ENCODE data around the gene ACSM2A.
"Not testable (repeated sequence)": the region's sequence is repeated elsewhere in the genome, so short reads cannot be mapped to it uniquely, and the experiment has no call there.

- not testable (repeated sequence) for TF ChIP-seq POLR2A (IDR thresholded peaks at IDR 0.05)
- TF ChIP-seq, protein P1, sequence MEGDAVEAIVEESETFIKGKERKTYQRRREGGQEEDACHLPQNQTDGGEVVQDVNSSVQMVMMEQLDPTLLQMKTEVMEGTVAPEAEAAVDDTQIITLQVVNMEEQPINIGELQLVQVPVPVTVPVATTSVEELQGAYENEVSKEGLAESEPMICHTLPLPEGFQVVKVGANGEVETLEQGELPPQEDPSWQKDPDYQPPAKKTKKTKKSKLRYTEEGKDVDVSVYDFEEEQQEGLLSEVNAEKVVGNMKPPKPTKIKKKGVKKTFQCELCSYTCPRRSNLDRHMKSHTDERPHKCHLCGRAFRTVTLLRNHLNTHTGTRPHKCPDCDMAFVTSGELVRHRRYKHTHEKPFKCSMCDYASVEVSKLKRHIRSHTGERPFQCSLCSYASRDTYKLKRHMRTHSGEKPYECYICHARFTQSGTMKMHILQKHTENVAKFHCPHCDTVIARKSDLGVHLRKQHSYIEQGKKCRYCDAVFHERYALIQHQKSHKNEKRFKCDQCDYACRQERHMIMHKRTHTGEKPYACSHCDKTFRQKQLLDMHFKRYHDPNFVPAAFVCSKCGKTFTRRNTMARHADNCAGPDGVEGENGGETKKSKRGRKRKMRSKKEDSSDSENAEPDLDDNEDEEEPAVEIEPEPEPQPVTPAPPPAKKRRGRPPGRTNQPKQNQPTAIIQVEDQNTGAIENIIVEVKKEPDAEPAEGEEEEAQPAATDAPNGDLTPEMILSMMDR (IDR thresholded peaks at IDR 0.05 in 4 of 5, conservative IDR thresholded peaks at IDR 0.05 in 1 of 5), result not testable (repeated sequence)
These were observed 7.9 kb downstream of the ACSM2A start for GRCh38 chr16:20459227-20459626.

Measured in gastrocnemius medialis (tissue), 4 donors.